K562 treated with DMSO at 1 percent for 24 hours (cell line): ENCODE data around the gene LPAR6. TPM values are rescaled to one million over a fixed set of nuclear protein-coding genes. Genes with fewer than 3 reads are reported as not detected.

Experiments used
- total RNA-seq: library from RNA; unstranded; fragments of 300-600 nt; gene quantifications from 2 replicates; pipeline ENCODE4 v1.2.3, GENCODE V29; 2022; ENCODE audit warnings: low read depth; ENCODE audit not compliant: insufficient read depth

The LPAR6 gene, protein sequence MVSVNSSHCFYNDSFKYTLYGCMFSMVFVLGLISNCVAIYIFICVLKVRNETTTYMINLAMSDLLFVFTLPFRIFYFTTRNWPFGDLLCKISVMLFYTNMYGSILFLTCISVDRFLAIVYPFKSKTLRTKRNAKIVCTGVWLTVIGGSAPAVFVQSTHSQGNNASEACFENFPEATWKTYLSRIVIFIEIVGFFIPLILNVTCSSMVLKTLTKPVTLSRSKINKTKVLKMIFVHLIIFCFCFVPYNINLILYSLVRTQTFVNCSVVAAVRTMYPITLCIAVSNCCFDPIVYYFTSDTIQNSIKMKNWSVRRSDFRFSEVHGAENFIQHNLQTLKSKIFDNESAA
- total RNA-seq = not detected in 2 replicates

DNA sequence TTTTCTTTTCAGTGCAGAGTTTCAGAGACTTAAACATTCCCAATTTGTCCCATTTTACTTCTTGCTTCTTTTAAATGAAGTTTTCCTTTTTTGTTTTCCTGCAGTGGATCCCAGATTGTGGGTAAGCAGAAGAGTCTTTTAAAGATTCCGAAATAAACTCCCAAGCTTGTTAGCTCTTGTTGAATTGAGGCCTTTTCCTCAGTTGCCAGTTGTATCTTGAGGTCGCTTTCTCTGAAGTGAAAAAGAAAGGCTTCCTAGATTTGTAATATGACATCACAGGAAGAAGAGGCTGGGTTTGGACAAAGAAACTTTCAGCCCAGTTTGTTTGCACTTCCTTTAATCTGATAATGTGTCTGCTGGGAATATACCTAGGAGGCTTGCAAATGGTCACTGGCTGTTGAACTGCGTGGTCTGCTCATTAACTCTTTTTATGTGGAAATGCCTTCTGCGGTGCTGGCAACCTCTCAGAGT is at the start of gene LPAR6:
LPAR6 (minus strand) TSS at position 233 of the 471 bp plus-strand sequence. CDS start 690 bp downstream, outside the sequence.

Other genes starting within 250 kb of the LPAR6 start
- 60.9 and 69.2 TPM in 2 replicates for gene ITM2B, start 179.9 kb downstream of the LPAR6 start, total RNA-seq
- gene RB1, start 109.4 kb downstream of the LPAR6 start, total RNA-seq = 11.7 and 13.8 TPM in 2 replicates
- gene RCBTB2, start 120.0 kb upstream of the LPAR6 start, total RNA-seq = 2.5 and 2.8 TPM in 2 replicates
- not detected in 2 replicates for gene CYSLTR2, start 240.8 kb upstream of the LPAR6 start, total RNA-seq